Measurements from ENCODE around the gene ELP1. TPM values are rescaled to one million over a fixed set of nuclear protein-coding genes. Genes with fewer than 3 reads are reported as not detected.
"Not testable (repeated sequence)": the region's sequence is repeated elsewhere in the genome, so short reads cannot be mapped to it uniquely, and the experiment has no call there.

ELP1 gene, protein sequence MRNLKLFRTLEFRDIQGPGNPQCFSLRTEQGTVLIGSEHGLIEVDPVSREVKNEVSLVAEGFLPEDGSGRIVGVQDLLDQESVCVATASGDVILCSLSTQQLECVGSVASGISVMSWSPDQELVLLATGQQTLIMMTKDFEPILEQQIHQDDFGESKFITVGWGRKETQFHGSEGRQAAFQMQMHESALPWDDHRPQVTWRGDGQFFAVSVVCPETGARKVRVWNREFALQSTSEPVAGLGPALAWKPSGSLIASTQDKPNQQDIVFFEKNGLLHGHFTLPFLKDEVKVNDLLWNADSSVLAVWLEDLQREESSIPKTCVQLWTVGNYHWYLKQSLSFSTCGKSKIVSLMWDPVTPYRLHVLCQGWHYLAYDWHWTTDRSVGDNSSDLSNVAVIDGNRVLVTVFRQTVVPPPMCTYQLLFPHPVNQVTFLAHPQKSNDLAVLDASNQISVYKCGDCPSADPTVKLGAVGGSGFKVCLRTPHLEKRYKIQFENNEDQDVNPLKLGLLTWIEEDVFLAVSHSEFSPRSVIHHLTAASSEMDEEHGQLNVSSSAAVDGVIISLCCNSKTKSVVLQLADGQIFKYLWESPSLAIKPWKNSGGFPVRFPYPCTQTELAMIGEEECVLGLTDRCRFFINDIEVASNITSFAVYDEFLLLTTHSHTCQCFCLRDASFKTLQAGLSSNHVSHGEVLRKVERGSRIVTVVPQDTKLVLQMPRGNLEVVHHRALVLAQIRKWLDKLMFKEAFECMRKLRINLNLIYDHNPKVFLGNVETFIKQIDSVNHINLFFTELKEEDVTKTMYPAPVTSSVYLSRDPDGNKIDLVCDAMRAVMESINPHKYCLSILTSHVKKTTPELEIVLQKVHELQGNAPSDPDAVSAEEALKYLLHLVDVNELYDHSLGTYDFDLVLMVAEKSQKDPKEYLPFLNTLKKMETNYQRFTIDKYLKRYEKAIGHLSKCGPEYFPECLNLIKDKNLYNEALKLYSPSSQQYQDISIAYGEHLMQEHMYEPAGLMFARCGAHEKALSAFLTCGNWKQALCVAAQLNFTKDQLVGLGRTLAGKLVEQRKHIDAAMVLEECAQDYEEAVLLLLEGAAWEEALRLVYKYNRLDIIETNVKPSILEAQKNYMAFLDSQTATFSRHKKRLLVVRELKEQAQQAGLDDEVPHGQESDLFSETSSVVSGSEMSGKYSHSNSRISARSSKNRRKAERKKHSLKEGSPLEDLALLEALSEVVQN (N-terminal part only)
- total RNA-seq: 51.8 TPM

DNA sequence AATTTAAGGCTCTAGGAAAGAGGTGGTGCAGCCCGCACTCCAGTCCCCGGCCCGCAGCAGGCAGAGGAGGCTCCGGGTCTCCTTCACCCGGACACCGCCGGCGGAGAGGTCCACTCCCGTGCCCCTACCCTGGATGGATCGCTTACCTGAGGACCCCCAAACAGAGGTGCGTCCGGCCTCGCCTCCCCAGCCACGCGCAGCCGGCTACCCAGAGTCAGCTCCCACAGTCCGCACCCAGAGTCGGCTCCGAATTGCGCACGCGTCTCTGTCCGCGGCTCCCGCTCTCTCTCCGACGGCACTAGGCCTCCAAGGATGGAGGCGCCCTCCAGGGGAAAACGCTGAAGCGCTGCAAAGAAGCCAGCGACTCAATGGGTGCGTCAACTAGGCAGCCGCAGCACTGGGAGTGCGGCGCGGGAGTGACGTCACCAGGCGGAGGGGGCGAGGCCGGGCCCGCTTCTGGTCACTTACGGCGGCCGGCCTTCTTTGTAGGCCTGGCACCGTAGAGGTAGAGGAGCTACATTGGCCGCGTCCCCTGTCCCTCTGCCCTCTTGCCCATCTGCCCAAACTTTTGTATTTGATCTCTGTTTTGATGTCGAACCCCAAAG lies at the start of gene ELP1:
Gene ELP1, minus strand, starts transcription at position 407 of the 605 bp plus-strand sequence. CDS start 2,978 bp downstream, outside the sequence.
- peak; percentile 82 to 88 for DNase-seq (ENCODE audit: low spot score in 2 of 2)
- no peak for FAIRE-seq

GRCh38 chr9:108980893-108981292 lies 47.0 kb upstream of the ELP1 start:
- no peak for FAIRE-seq
- DNase-seq (ENCODE audit: low spot score in 2 of 2): no peak

DNA sequence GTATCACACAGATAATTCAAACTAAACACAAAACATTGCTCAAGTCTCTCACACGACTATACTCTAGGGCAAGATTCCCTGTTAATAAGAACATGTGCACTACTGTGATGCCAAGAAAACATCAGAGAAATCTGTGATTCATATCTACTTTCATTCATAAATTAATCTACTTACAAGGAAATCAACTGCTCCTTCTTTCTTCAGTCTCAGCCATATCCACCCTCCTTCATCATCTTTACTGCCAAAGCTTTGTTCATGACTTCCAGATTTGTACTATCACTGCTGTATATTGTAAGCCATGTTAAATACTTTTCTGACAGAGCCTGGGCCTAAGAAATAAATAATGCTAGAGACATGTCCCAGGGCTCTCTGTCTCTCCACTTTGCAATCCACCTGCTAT lies 44.3 kb upstream of the ELP1 start:
- DNase-seq (ENCODE audit: low spot score in 2 of 2) (no peak), FAIRE-seq (no peak)

- no peak for FAIRE-seq
- DNase-seq (ENCODE audit: low spot score in 2 of 2): no peak
Measured at GRCh38 chr9:108973895-108974294, 40.0 kb upstream of the ELP1 start.

DNA sequence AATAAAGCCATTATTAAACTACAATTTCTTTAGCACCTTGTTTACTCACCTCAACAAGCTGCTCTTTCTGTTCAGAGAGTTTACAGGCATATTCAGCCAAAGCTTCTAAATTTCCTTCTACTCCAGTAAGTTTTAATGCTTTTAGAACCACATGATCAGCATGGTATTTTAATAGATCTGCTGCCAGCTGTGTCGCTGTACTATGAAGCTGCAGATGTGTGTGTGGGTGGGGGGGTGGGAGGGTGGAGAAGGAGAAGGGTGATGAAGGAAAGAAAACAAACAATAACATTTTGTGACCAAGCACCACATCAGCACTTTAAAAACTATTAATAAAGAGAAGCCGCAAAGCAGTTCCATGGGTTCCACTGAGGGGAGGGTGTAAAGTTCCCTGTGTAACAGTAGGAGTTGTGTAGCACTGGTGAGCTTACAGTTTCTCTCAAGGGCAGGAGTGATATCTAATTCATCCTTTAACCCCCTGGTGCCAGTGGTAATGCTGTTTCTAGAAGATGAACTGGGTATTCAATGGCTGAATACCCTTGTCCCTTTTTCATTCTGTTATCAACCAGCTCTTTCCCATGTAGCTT lies 38.8 kb upstream of the ELP1 start:
- DNase-seq (ENCODE audit: low spot score in 2 of 2): no peak
- no peak for FAIRE-seq

DNA sequence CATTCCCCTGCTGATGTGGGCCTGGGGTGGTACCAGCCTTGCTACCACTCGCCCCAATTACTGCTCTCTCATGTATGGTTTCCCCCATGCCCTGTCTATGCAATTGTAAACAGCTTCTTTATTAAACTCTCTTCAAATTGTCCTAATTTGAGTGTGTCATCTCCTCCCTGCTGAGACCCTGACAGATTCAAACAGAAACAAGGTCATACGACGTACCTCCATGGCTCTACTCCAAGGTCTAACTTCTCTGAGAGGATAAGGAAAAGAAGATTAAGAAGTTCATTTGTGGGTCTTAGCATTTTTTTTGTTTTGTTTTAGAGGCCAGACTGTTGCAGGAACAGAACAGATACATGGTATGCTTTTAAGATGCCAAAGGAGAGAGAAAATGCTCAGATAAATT lies 38.3 kb upstream of the ELP1 start:
- no peak for FAIRE-seq
- no peak for DNase-seq (ENCODE audit: low spot score in 2 of 2)

DNA sequence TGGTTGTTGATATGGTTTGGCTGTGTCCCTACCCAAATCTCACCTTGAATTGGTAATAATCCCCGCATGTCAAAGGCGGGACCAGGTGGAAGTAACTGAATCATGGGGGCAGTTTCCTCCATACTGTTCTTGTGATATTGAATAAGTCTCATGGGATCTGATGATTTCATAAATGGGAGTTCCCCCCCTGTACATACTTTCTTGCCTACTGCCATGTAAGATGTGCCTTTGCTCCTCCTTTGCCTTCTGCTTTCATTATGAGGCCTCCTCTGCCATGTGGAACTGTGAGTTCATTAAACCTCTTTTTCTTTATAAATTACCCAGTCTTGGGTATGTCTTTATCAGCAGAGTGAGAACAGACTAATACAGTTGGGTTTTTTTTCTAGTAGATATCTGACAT lies 37.5 kb upstream of the ELP1 start:
- not testable (repeated sequence) for FAIRE-seq; DNase-seq (ENCODE audit: low spot score in 2 of 2)

DNA sequence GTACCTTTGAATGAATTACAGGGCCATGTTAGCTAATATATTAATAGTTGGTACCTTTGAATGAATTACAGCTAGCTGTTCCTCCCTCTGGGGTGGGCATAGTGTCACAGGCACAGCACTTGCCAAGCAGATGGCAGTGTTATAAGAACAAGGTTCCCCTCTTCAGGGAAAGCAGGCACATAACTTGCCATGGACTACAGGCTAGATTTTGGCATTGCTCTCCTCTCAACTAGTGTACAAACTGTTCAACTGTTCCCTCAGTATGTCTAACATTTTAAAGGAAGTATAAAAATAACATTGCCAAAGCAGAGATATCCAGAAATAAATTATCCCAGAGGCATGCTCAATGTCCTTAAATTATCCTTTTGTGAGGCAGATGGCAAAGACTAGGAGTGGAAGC lies 34.0 kb upstream of the ELP1 start:
- no peak for DNase-seq (ENCODE audit: low spot score in 2 of 2)
- no peak for FAIRE-seq

GRCh38 chr9:108963459-108964143 lies 29.7 kb upstream of the ELP1 start:
- DNase-seq (ENCODE audit: low spot score in 2 of 2): no peak
- no peak for FAIRE-seq

DNA sequence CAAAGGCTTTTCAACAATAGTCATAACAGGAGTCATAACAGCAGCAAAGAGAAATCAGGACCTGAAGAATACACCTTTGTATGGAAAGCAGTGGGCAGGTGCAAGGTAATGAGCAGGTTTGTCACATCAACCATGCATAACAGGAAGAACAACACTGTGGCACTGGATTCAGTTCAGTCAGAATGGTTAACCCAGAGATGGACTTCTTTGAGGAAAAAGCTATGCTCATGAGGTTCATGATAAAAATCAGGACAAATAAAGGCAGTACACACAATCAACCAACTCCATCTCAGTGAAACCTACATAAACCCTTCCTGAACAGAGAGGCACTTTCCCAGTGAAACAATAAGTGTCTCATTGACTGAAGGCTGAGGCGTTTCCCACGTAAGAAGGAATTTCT lies 27.2 kb upstream of the ELP1 start:
- FAIRE-seq (no peak), DNase-seq (ENCODE audit: low spot score in 2 of 2) (no peak)

DNA sequence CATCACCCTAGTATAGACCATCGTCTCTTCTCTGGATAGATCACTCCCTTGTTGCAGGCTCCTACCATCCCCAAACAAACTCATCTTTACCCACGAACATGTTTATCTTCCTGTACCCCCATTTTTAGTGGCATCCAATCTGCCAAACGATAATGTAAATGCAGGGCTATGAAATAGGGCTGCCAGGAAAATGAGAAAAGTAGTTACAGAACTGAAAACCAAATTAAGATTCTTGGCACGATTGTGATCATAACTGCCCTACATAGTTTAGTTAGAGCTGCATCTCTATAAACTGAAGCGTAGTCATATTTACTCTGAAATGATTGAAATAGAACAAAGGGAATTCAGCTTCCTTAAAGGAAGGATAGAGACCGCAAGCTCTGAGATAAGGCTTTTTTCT lies 26.4 kb upstream of the ELP1 start:
- no peak for FAIRE-seq
- DNase-seq (ENCODE audit: low spot score in 2 of 2): no peak

DNA sequence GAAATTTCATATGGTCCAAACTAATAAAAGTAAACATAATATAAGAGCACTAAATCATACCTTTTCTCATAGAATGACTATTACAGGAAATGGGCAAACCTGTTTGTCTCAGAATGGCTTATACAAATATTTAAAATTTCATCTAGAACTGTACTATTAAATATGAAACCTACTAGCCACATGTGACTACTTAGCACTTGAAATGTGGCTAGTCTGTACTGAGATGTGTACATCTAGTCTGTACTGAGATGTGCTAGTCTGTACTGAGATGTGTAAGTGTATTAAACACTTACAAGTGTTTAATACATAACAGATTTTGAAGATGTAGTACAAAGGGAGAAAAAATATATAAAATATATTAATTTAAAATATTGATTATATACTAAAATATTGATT lies 22.7 kb upstream of the ELP1 start:
- no peak for DNase-seq (ENCODE audit: low spot score in 2 of 2)
- FAIRE-seq: peak; percentile 57

DNA sequence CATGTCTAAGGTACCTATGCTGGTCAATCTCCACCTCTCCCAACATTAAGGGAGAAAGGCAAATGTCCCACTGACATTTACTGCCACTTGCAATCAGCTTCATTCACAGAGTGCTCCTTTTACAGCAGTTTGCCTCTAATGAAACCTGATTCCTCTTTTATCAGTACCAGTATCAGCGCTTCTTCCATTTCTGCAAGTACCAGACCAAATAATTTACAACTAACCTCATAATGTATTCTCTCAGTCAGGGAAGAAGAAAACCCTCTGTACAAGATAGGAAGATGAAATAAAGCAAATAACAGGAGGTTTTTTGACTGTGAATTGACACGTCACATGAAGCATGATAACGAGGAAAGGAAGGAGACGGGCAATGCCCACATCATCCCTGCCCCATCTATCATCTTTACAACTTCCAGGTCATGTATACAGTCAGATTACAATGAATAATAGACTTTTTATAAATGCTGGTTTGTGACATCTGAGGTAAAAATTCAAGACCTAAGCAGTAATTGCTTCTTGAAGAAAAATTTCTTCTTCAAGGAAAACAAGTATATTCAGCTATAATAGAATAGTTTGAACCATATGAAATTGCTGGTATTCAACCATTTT lies 22.2 kb upstream of the ELP1 start:
- DNase-seq (ENCODE audit: low spot score in 2 of 2) (no peak), FAIRE-seq (no peak)

DNA sequence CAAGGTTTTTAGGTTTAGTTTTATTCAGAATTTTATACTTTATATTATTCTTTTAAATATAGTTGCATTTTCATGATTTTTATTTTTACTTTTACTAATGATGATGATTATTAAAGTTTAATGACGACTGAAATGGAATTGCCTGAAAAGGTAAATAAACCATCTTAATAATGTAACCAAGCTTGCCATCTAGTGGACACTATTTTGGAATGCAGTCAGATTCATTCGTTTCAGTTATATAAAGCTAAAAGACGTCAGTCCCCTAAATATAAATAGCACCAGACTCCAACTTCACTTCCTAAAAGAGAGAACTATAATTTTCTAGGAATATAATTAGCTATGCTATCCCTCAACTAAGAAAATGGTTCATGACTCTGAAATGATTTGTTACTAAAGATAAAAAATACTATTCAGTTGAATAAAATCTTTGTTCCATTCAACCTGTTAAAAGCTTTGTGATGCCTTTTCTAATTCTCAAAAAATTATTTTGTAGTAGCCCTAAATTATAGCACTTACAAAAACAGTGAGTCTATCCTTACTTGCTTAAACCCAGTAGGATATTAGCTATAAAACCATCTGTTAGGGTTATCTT lies 20.2 kb upstream of the ELP1 start:
- FAIRE-seq: peak; percentile 95
- peak in 1 of 2 donors; percentile 52 for DNase-seq (ENCODE audit: low spot score in 2 of 2)

- no peak for DNase-seq (ENCODE audit: low spot score in 2 of 2)
- FAIRE-seq: no peak
Measured at GRCh38 chr9:108951578-108951977, 17.7 kb upstream of the ELP1 start.

DNA sequence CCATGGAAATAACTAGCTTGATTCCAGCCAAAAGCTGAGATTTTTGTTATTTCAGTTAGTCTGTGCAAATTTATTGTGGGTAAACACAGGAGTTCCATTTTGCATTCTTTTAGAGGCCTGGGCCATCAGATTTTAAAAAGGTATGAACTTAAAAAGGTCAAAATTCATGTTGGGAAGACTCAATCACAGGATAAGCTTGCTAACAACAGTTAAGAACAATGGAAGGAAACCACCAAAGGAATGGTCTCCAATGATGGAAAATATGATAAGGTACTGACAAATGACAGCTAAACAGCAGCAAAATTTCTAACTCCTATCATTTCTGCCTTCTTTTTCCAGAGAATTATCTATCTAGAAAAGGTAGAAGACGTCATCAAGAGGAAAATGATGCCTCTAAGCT lies 16.2 kb upstream of the ELP1 start:
- FAIRE-seq: no peak

DNA sequence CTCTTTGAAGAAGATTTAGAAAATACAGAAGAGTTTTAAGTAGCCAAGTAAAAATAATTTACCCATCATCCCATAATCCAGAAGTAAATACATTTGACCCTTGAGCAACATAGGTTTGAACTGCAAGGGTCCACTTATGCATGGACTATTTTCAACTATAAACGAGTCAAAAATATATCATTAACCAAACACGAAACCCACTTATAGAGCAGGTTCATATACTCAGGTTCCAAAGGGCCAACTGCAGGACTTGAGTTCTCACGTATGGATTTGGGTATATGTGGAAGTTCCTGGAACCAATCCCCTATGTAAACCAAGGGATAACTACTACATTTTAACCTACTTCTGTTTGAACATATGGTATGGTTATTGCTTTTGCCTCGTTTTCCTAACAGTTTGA lies 6.1 kb upstream of the ELP1 start:
- DNase-seq (ENCODE audit: low spot score in 2 of 2) (no peak), FAIRE-seq (no peak)

More for the DNA sequence above, 16.2 kb upstream of the ELP1 start:
- DNase-seq (ENCODE audit: low spot score in 2 of 2): no peak

DNA sequence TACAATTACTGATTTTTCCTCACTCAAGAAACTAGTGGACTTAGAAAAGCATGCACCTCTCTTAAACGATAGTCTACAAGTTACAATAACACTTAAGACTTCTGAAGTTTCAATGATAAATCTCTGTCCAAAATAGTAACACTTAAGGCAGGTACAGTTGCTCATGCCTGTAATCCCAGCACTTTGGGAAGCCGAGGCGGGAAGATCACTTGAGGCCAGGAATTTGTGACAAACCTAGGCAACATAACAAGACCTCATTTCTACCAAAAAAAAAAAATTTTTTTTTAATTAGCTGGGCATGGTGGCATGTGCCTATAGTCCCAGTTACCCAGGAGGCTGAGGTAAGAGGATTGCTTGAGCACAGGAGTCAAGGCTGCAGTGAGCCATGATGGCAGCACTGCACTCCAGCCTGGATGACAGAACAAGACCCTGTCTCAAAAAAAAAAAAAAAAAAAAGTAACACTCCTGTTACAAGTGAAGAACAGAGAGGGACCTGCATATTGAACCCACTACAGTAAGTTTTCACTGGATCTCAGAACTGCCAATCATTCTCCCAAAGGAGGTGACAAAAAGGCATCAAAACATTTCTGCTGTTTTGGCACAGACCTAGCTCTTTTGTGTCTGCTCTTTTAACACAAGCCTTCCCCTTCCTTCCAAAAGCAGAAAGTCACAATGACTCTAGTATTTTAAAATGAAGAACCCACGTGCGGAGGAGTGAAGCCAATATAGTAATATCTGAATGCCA lies 3.8 kb upstream of the ELP1 start:
- no peak for FAIRE-seq
- DNase-seq (ENCODE audit: low spot score in 2 of 2): no peak

Measured in frontal cortex (tissue), 4 donors.